ENCODE data around the gene ADGRD1. TPM values are rescaled to one million over a fixed set of nuclear protein-coding genes. Genes with fewer than 3 reads are reported as not detected.
"Not testable (repeated sequence)": the region's sequence is repeated elsewhere in the genome, so short reads cannot be mapped to it uniquely, and the experiment has no call there.

Gene ADGRD1
- total RNA-seq, 1 donor from 2014 or later, result 1.0 TPM

GRCh38 chr12:130932061-130932930, 21.4 kb upstream of the ADGRD1 start:
- Mint-ChIP-seq H3K4me1 (ENCODE audit: unreplicated experiment) (peaks cover 9% of the 10 kb centered on the region), H3K9me3 (ENCODE audit: unreplicated experiment) (peaks cover 12% of the 10 kb centered on the region), H3K36me3 (ENCODE audit: unreplicated experiment) (no peaks in the 10 kb centered on the region), H3K4me3 (ENCODE audit: unreplicated experiment) (no peak overlapping the region), H3K27me3 (ENCODE audit: unreplicated experiment) (peaks cover 10% of the 10 kb centered on the region), H3K27ac (ENCODE audit: unreplicated experiment) (no peak overlapping the region)
- DNase-seq (ENCODE audit: extremely low spot score, unreplicated experiment), result peak; percentile 34
- no peak for TF ChIP-seq CTCF (IDR thresholded peaks at IDR 0.05)

GRCh38 chr12:130933269-130933995, 20.3 kb upstream of the ADGRD1 start:
- no peak overlapping the region for H3K27ac Mint-ChIP-seq (ENCODE audit: unreplicated experiment)
- H3K36me3 Mint-ChIP-seq (ENCODE audit: unreplicated experiment), result no peaks in the 10 kb centered on the region
- peaks cover 10% of the 10 kb centered on the region for H3K27me3 Mint-ChIP-seq (ENCODE audit: unreplicated experiment)
- DNase-seq (ENCODE audit: extremely low spot score, unreplicated experiment), result peak; percentile 82
- peaks cover 12% of the 10 kb centered on the region for H3K9me3 Mint-ChIP-seq (ENCODE audit: unreplicated experiment)
- H3K4me1 Mint-ChIP-seq (ENCODE audit: unreplicated experiment), result peaks cover 7% of the 10 kb centered on the region
- H3K4me3 Mint-ChIP-seq (ENCODE audit: unreplicated experiment), result no peak overlapping the region
- TF ChIP-seq CTCF (IDR thresholded peaks at IDR 0.05), result no peak

GRCh38 chr12:130934753-130935152, 19.0 kb upstream of the ADGRD1 start:
- DNase-seq (ENCODE audit: extremely low spot score, unreplicated experiment), result no peak
- H3K36me3 Mint-ChIP-seq (ENCODE audit: unreplicated experiment), result no peaks in the 10 kb centered on the region
- peaks cover 14% of the 10 kb centered on the region for H3K9me3 Mint-ChIP-seq (ENCODE audit: unreplicated experiment)
- H3K4me1 Mint-ChIP-seq (ENCODE audit: unreplicated experiment), result peaks cover 6% of the 10 kb centered on the region
- TF ChIP-seq CTCF (IDR thresholded peaks at IDR 0.05), result no peak
- H3K27me3 Mint-ChIP-seq (ENCODE audit: unreplicated experiment), result peaks cover 10% of the 10 kb centered on the region
- H3K27ac Mint-ChIP-seq (ENCODE audit: unreplicated experiment), result no peak overlapping the region
- no peak overlapping the region for H3K4me3 Mint-ChIP-seq (ENCODE audit: unreplicated experiment)

- Mint-ChIP-seq H3K9me3 (ENCODE audit: unreplicated experiment) (peaks cover 20% of the 10 kb centered on the region), H3K4me1 (ENCODE audit: unreplicated experiment) (peaks cover 6% of the 10 kb centered on the region), H3K27me3 (ENCODE audit: unreplicated experiment) (peaks cover 10% of the 10 kb centered on the region), H3K4me3 (ENCODE audit: unreplicated experiment) (no peak overlapping the region), H3K36me3 (ENCODE audit: unreplicated experiment) (no peaks in the 10 kb centered on the region), H3K27ac (ENCODE audit: unreplicated experiment) (no peak overlapping the region)
- no peak for TF ChIP-seq CTCF (IDR thresholded peaks at IDR 0.05)
- DNase-seq (ENCODE audit: extremely low spot score, unreplicated experiment), result no peak
Measured at GRCh38 chr12:130936561-130936960, 17.1 kb upstream of the ADGRD1 start.

GRCh38 chr12:130937063-130937462, 16.6 kb upstream of the ADGRD1 start:
- no peak for DNase-seq (ENCODE audit: extremely low spot score, unreplicated experiment)
- Mint-ChIP-seq H3K4me1 (ENCODE audit: unreplicated experiment) (peaks cover 4% of the 10 kb centered on the region), H3K9me3 (ENCODE audit: unreplicated experiment) (peaks cover 20% of the 10 kb centered on the region), H3K4me3 (ENCODE audit: unreplicated experiment) (no peak overlapping the region), H3K27ac (ENCODE audit: unreplicated experiment) (no peak overlapping the region), H3K27me3 (ENCODE audit: unreplicated experiment) (peaks cover 10% of the 10 kb centered on the region), H3K36me3 (ENCODE audit: unreplicated experiment) (no peaks in the 10 kb centered on the region)
- TF ChIP-seq CTCF (IDR thresholded peaks at IDR 0.05), result no peak

- H3K9me3 Mint-ChIP-seq (ENCODE audit: unreplicated experiment), result peaks cover 20% of the 10 kb centered on the region
- H3K36me3 Mint-ChIP-seq (ENCODE audit: unreplicated experiment); H3K27me3 Mint-ChIP-seq (ENCODE audit: unreplicated experiment); H3K4me3 Mint-ChIP-seq (ENCODE audit: unreplicated experiment); H3K4me1 Mint-ChIP-seq (ENCODE audit: unreplicated experiment); H3K27ac Mint-ChIP-seq (ENCODE audit: unreplicated experiment): not testable (repeated sequence)
- DNase-seq (ENCODE audit: extremely low spot score, unreplicated experiment), result peak; percentile 15
Measured at GRCh38 chr12:130937546-130937945, 16.2 kb upstream of the ADGRD1 start.

All from osteocyte (in vitro differentiated cells).